Chondrocyte (in vitro differentiated cells): ENCODE results near the gene SDHB. TPM values are rescaled to one million over a fixed set of nuclear protein-coding genes. Genes with fewer than 3 reads are reported as not detected.

Experiments used
- DNase-seq: peaks from one replicate; pipeline ENCODE4 v3.0.0; 2021; ENCODE audit warnings: mixed read lengths, low spot score
- H3K27ac Mint-ChIP-seq: one replicate; pipeline ENCODE4 v1.8.0; 2021; ENCODE audit warnings: mild to moderate bottlenecking, moderate library complexity, mixed read lengths; ENCODE audit not compliant: unreplicated experiment
- H3K27me3 Mint-ChIP-seq: 2 replicates; pipeline ENCODE4 v1.8.0; 2021; ENCODE audit warnings: low read depth, mixed read lengths
- H3K36me3 Mint-ChIP-seq: 2 replicates; pipeline ENCODE4 v1.8.0; 2021; ENCODE audit warnings: low read depth, mixed read lengths
- H3K4me1 Mint-ChIP-seq: 2 replicates; pipeline ENCODE4 v1.8.0; 2021; ENCODE audit warnings: low read depth, mild to moderate bottlenecking, mixed read lengths
- H3K4me3 Mint-ChIP-seq: one replicate; pipeline ENCODE4 v1.8.0; 2021; ENCODE audit warnings: mild to moderate bottlenecking, moderate library complexity, mixed read lengths; ENCODE audit not compliant: unreplicated experiment
- H3K9me3 Mint-ChIP-seq: 2 replicates; pipeline ENCODE4 v1.8.0; 2021; ENCODE audit warnings: low read depth, mixed read lengths
- CTCF ChIP-seq: fragments of 200-600 bp; sonication (generic); IDR thresholded peaks from 2 replicates; pipeline ENCODE4 v1.5.0; 2021; ENCODE audit warnings: antibody characterized with exemption, mild to moderate bottlenecking, moderate library complexity
- total RNA-seq: library from RNA; stranded (reverse); gene quantifications from 3 replicates; pipeline ENCODE4 v1.2.1, GENCODE V29; 2021

The SDHB gene
- total RNA-seq, 1 donor from 2014 or later, result 54.7 TPM

DNA sequence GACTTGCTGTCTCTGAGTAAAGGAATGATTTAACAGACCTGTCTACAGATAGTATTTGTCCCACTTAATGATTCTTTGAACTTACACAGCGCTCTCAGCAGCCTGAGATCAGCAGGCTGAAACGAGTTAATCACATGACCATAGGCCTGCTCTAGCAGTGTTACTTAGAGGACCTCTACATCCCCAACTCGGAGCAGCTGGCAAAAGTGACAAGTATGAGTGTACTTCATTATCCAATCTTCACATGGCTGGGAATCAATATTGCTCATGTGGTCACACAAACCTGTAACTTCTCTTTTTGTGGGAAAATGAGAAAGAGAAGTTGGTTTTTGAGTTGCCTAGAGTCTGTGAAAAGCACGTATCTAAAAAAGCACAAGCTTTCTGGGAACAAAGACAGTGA is 30.7 kb downstream of the SDHB start:
- H3K4me3 Mint-ChIP-seq, result no peak overlapping the region
- no peak for TF ChIP-seq CTCF
- H3K36me3 Mint-ChIP-seq, result peaks cover 43% of the 10 kb centered on the region
- no peak for DNase-seq
- H3K9me3 Mint-ChIP-seq, result no peaks in the 10 kb centered on the region
- H3K4me1 Mint-ChIP-seq, result peaks cover 6% of the 10 kb centered on the region
- no peaks in the 10 kb centered on the region for H3K27me3 Mint-ChIP-seq
- no peak overlapping the region for H3K27ac Mint-ChIP-seq

DNA sequence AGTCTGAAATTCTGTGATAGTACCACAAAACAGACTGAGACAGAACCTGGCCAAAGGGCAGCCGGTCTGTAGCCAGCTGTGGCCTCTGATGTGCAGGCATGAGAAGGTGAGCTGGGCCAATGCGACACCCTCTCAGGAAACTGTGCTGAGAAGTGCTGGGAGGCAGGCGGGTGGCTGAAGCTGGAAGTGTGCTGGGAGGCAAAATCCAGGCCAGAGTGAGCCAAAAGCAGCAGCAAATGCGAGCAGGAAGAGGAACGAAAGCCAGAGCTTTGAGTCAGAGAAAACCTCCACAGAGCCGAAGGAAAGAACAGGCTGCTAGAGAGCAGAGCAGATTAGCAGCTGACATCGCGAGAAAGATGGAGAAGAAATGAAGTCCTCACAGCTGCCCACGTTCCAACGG is 31.9 kb downstream of the SDHB start:
- no peaks in the 10 kb centered on the region for H3K9me3 Mint-ChIP-seq

GRCh38 chr1:17020502-17020901 is 33.3 kb downstream of the SDHB start:
- peaks cover 36% of the 10 kb centered on the region for H3K36me3 Mint-ChIP-seq
- H3K9me3 Mint-ChIP-seq, result no peaks in the 10 kb centered on the region
- H3K4me3 Mint-ChIP-seq, result no peak overlapping the region
- DNase-seq, result no peak
- H3K27ac Mint-ChIP-seq, result no peak overlapping the region
- H3K27me3 Mint-ChIP-seq, result no peaks in the 10 kb centered on the region
- peaks cover 12% of the 10 kb centered on the region for H3K4me1 Mint-ChIP-seq
- TF ChIP-seq CTCF, result no peak

More for the DNA sequence above, 31.9 kb downstream of the SDHB start:
- Mint-ChIP-seq H3K27ac (no peak overlapping the region), H3K4me1 (no peaks in the 10 kb centered on the region), H3K36me3 (peaks cover 36% of the 10 kb centered on the region), H3K4me3 (no peak overlapping the region), H3K27me3 (no peaks in the 10 kb centered on the region)
- no peak for DNase-seq
- no peak for TF ChIP-seq CTCF

DNA sequence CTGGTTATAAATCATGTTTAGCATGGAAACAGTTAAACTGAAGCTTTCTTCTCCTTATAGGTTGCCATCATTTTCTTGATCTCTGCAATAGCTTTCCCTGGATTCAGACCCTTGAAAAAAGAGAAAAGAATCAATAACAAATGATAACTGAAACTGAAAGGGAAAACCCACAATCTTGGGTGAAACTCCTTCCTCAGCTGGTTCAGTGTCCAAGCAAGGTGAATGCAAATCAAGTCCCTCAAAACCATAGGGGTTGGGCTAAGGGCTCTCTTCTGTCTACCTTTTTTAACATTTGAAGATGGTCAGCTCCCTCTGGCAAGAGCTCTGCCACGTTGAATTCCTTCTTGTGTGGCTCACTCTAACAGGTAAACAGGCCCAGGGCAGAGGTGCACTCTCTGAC is 35.0 kb downstream of the SDHB start:
- Mint-ChIP-seq H3K36me3 (peaks cover 29% of the 10 kb centered on the region), H3K27ac (no peak overlapping the region), H3K27me3 (no peaks in the 10 kb centered on the region), H3K4me1 (peaks cover 25% of the 10 kb centered on the region), H3K4me3 (no peak overlapping the region), H3K9me3 (no peaks in the 10 kb centered on the region)
- TF ChIP-seq CTCF, result no peak
- no peak for DNase-seq

- Mint-ChIP-seq H3K27me3 (no peaks in the 10 kb centered on the region), H3K27ac (no peak overlapping the region)
These were observed 36.4 kb downstream of the SDHB start for GRCh38 chr1:17017435-17017834.

More at GRCh38 chr1:17017435-17017834, 36.4 kb downstream of the SDHB start:
- TF ChIP-seq CTCF, result no peak
- Mint-ChIP-seq H3K9me3 (no peaks in the 10 kb centered on the region), H3K36me3 (peaks cover 20% of the 10 kb centered on the region), H3K4me1 (peaks cover 36% of the 10 kb centered on the region), H3K4me3 (no peak overlapping the region)
- no peak for DNase-seq
